Neural cell (in vitro differentiated cells): ENCODE results near the gene COL15A1. TPM values are rescaled to one million over a fixed set of nuclear protein-coding genes. Genes with fewer than 3 reads are reported as not detected.

Source experiments
- H2AFZ ChIP-seq: fragments of 200-600, 300-800 bp; sonication (generic), shearing (Covaris generic); 2 replicates; pipeline ENCODE4 v1.6.0; 2014; ENCODE audit warnings: low read depth, mild to moderate bottlenecking, antibody characterized with exemption, low read length, moderate library complexity
- H3F3A ChIP-seq: fragments of 200-600 bp; shearing (Covaris generic); 2 replicates; pipeline ENCODE4 v1.6.1; 2016; ENCODE audit warnings: mild to moderate bottlenecking, moderate library complexity, mixed read lengths, antibody characterized with exemption, low read length; ENCODE audit not compliant: insufficient read depth, poor library complexity, severe bottlenecking
- H3K27ac ChIP-seq: fragments of 200-600, 300-800 bp; sonication (generic), shearing (Covaris generic); 2 replicates; pipeline ENCODE4 v1.5.1; 2014; ENCODE audit warnings: mild to moderate bottlenecking, low read length, moderate library complexity
- H3K27me3 ChIP-seq: fragments of 300-800, 200-600 bp; sonication (generic), shearing (Covaris generic); 2 replicates; pipeline ENCODE4 v1.6.0; 2014; ENCODE audit warnings: mild to moderate bottlenecking, low read depth, low read length, moderate library complexity; ENCODE audit not compliant: insufficient read depth
- H3K36me3 ChIP-seq: fragments of 300-800, 200-600 bp; sonication (generic), shearing (Covaris generic); 2 replicates; pipeline ENCODE4 v1.5.1; 2014; ENCODE audit warnings: mild to moderate bottlenecking, antibody characterized with exemption, low read length, moderate library complexity; ENCODE audit not compliant: insufficient read depth
- H3K4me2 ChIP-seq: fragments of 300-800, 200-600 bp; sonication (generic), shearing (Covaris generic); 2 replicates; pipeline ENCODE4 v1.6.0; 2014; ENCODE audit warnings: mild to moderate bottlenecking, low read length
- H3K4me3 ChIP-seq: fragments of 300-800, 200-600 bp; sonication (generic), shearing (Covaris generic); 2 replicates; pipeline ENCODE4 v1.5.1; 2014; ENCODE audit warnings: mild to moderate bottlenecking, low read length, moderate library complexity
- H3K79me2 ChIP-seq: fragments of 200-600 bp; shearing (Covaris generic); replicated peaks from 2 replicates; pipeline ENCODE4 v1.6.0; 2014; ENCODE audit warnings: mild to moderate bottlenecking, low read length, moderate library complexity; ENCODE audit not compliant: insufficient read depth
- H3K9ac ChIP-seq: fragments of 300-800, 200-600 bp; sonication (generic), shearing (Covaris generic); 2 replicates; pipeline ENCODE4 v1.6.1; 2016; ENCODE audit warnings: mild to moderate bottlenecking, low read length, mixed read lengths
- H3K9me2 ChIP-seq: fragments of 200-600 bp; shearing (Covaris generic); 2 replicates; pipeline ENCODE4 v1.6.1; 2016; ENCODE audit warnings: mild to moderate bottlenecking, low read length, mixed read lengths; ENCODE audit not compliant: insufficient read depth
- H3K9me3 ChIP-seq: fragments of 200-600, 300-800 bp; sonication (generic), shearing (Covaris generic); 2 replicates; pipeline ENCODE4 v1.6.1; 2016; ENCODE audit warnings: mild to moderate bottlenecking, mixed run types, low read length, moderate library complexity, mixed read lengths
- H4K20me1 ChIP-seq: fragments of 200-600 bp; shearing (Covaris generic); 2 replicates; pipeline ENCODE4 v1.6.1; 2016; ENCODE audit warnings: mild to moderate bottlenecking, mixed run types; ENCODE audit not compliant: insufficient read depth
- CTCF ChIP-seq: fragments of 450-650 bp; IDR thresholded peaks from 2 replicates; pipeline ENCODE4 v1.5.1; 2014; ENCODE audit warnings: antibody characterized with exemption, mild to moderate bottlenecking, moderate library complexity; ENCODE audit not compliant: poor library complexity, severe bottlenecking
- EP300 ChIP-seq: fragments of 450-650 bp; conservative IDR thresholded peaks from 2 replicates; pipeline ENCODE4 v1.6.1; 2014; ENCODE audit warnings: antibody characterized with exemption, mild to moderate bottlenecking, moderate library complexity; ENCODE audit not compliant: poor library complexity, severe bottlenecking
- EZH2 ChIP-seq: fragments of 200-600, 300-800 bp; shearing (Covaris generic), sonication (generic); IDR thresholded peaks from 2 replicates; pipeline ENCODE4 v1.6.1; 2014; ENCODE audit warnings: antibody characterized with exemption, low read length, borderline replicate concordance, mild to moderate bottlenecking; ENCODE audit not compliant: insufficient read depth, poor library complexity, severe bottlenecking
- MXI1 ChIP-seq: fragments of 450-650 bp; conservative IDR thresholded peaks from 2 replicates; pipeline ENCODE4 v1.6.1; 2014; ENCODE audit warnings: antibody characterized with exemption, mild to moderate bottlenecking; ENCODE audit not compliant: poor library complexity, severe bottlenecking
- POLR2AphosphoS5 ChIP-seq: IDR thresholded peaks from 2 replicates; pipeline ENCODE4 v1.6.1; 2012
- RAD21 ChIP-seq: fragments of 450-650 bp; conservative IDR thresholded peaks from 2 replicates; pipeline ENCODE4 v1.6.1; 2014; ENCODE audit warnings: antibody characterized with exemption, mild to moderate bottlenecking, moderate library complexity
- REST ChIP-seq: IDR thresholded peaks from 2 replicates; pipeline ENCODE4 v1.6.1; 2012; ENCODE audit warnings: borderline replicate concordance
- SMC3 ChIP-seq: fragments of 450-650 bp; conservative IDR thresholded peaks from 2 replicates; pipeline ENCODE4 v1.6.1; 2014; ENCODE audit warnings: antibody characterized with exemption, mild to moderate bottlenecking, moderate library complexity; ENCODE audit not compliant: poor library complexity
- TAF1 ChIP-seq: IDR thresholded peaks from 2 replicates; pipeline ENCODE4 v1.6.1; 2012; ENCODE audit warnings: low read depth
- polyA plus RNA-seq: library from polyadenylated mRNA; depleted of rRNA; stranded (reverse); fragments of >200 nt; gene quantifications from 2 replicates; pipeline ENCODE4 v1.2.3, GENCODE V29; 2014

The COL15A1 gene
- polyA plus RNA-seq, 1 donor from 2014 or later, result 2.8 TPM

GRCh38 chr9:98913044-98913443 is 30.7 kb upstream of the COL15A1 start:
- Histone ChIP-seq H3F3A (no peaks in the 10 kb centered on the region), H3K9me3 (no peaks in the 10 kb centered on the region), H3K36me3 (no peaks in the 10 kb centered on the region), H3K79me2 (no peaks in the 10 kb centered on the region), H3K9ac (no peak overlapping the region), H4K20me1 (no peaks in the 10 kb centered on the region), H3K4me2 (no peak overlapping the region), H3K27ac (no peak overlapping the region), H3K9me2 (no peaks in the 10 kb centered on the region), H2AFZ (no peak overlapping the region), H3K4me3 (no peak overlapping the region), H3K27me3 (no peaks in the 10 kb centered on the region)
- TF ChIP-seq EZH2 (no peak), CTCF (no peak), POLR2AphosphoS5 (no peak), SMC3 (no peak), TAF1 (no peak), EP300 (no peak), REST (no peak), MXI1 (no peak), RAD21 (no peak)

GRCh38 chr9:98913705-98914104 is 30.0 kb upstream of the COL15A1 start:
- H3F3A ChIP-seq, result no peaks in the 10 kb centered on the region
- H3K9ac ChIP-seq, result no peak overlapping the region
- H3K27ac ChIP-seq, result no peak overlapping the region
- H3K27me3 ChIP-seq, result no peaks in the 10 kb centered on the region
- no peaks in the 10 kb centered on the region for H3K79me2 ChIP-seq
- H3K9me2 ChIP-seq, result no peaks in the 10 kb centered on the region
- H2AFZ ChIP-seq, result no peak overlapping the region
- TF ChIP-seq REST (no peak), TAF1 (no peak), CTCF (no peak), MXI1 (no peak), EZH2 (no peak), EP300 (no peak), SMC3 (no peak), RAD21 (no peak), POLR2AphosphoS5 (no peak)
- no peak overlapping the region for H3K4me3 ChIP-seq
- H3K4me2 ChIP-seq, result no peak overlapping the region
- no peaks in the 10 kb centered on the region for H4K20me1 ChIP-seq
- no peaks in the 10 kb centered on the region for H3K9me3 ChIP-seq
- no peaks in the 10 kb centered on the region for H3K36me3 ChIP-seq
